NCI-H446 (cell line): ENCODE data around the gene ZAR1L.
A peak's percentile ranks its signal among the peaks of the same experiment; 100 is the strongest.
"Not testable (repeated sequence)": the region's sequence is repeated elsewhere in the genome, so short reads cannot be mapped to it uniquely, and the experiment has no call there.

Source experiments
- DNase-seq, 2 experiments: peaks; one replicate each; lab custom pipeline; 2025; lab: John Stamatoyannopoulos, UW

The ZAR1L gene

GRCh38 chr13:32315238-32316027 lies at the start of gene ZAR1L, which contains the start of gene BRCA2:
Gene ZAR1L (minus strand): TSS chr13:32315363. CDS start chr13:32311925, 3,438 bp downstream.
Gene BRCA2 (plus strand): TSS chr13:32315508. CDS start chr13:32316461, 953 bp downstream.
- DNase-seq = peak; percentile 79 to 92

GRCh38 chr13:32362574-32362973 lies 47.4 kb upstream of the ZAR1L start:
- DNase-seq = no peak

GRCh38 chr13:32355935-32356334 lies 40.8 kb upstream of the ZAR1L start:
- DNase-seq = not testable (repeated sequence)

GRCh38 chr13:32354040-32354439 lies 38.9 kb upstream of the ZAR1L start:
- no peak for DNase-seq

- DNase-seq = not testable (repeated sequence)
Observed at GRCh38 chr13:32350839-32351441, 35.8 kb upstream of the ZAR1L start.

- DNase-seq = no peak
Observed at GRCh38 chr13:32347651-32348050, 32.5 kb upstream of the ZAR1L start.

- DNase-seq = no peak
Observed at GRCh38 chr13:32340914-32341313, 25.8 kb upstream of the ZAR1L start.

GRCh38 chr13:32334671-32335070 lies 19.5 kb upstream of the ZAR1L start:
- no peak for DNase-seq

GRCh38 chr13:32330441-32330840 lies 15.3 kb upstream of the ZAR1L start:
- DNase-seq = no peak

- DNase-seq = no peak
Observed at GRCh38 chr13:32323912-32324311, 8.7 kb upstream of the ZAR1L start.

GRCh38 chr13:32320528-32320927 lies 5.4 kb upstream of the ZAR1L start:
- DNase-seq = no peak

GRCh38 chr13:32317716-32318465 lies 2.7 kb upstream of the ZAR1L start:
- no peak for DNase-seq

GRCh38 chr13:32316501-32316900 lies 1.3 kb upstream of the ZAR1L start:
- DNase-seq = no peak

GRCh38 chr13:32316028-32316339 lies 821 bp upstream of the ZAR1L start:
- DNase-seq = no peak

GRCh38 chr13:32314271-32315237 lies 609 bp downstream of the ZAR1L start:
- DNase-seq = peak; percentile 23 to 37

- DNase-seq = no peak
Observed at GRCh38 chr13:32311188-32311897, 3.8 kb downstream of the ZAR1L start.

- peak; percentile 10 to 41 for DNase-seq
Observed at GRCh38 chr13:32310134-32310706, 4.9 kb downstream of the ZAR1L start.

GRCh38 chr13:32309312-32310133 lies 5.6 kb downstream of the ZAR1L start:
- no peak for DNase-seq

GRCh38 chr13:32305646-32306045 lies 9.5 kb downstream of the ZAR1L start:
- DNase-seq = no peak

GRCh38 chr13:32302461-32302860 lies 12.7 kb downstream of the ZAR1L start:
- no peak for DNase-seq
